ENCODE results near the gene PLEKHM3.

- TF ChIP-seq, protein P1, sequence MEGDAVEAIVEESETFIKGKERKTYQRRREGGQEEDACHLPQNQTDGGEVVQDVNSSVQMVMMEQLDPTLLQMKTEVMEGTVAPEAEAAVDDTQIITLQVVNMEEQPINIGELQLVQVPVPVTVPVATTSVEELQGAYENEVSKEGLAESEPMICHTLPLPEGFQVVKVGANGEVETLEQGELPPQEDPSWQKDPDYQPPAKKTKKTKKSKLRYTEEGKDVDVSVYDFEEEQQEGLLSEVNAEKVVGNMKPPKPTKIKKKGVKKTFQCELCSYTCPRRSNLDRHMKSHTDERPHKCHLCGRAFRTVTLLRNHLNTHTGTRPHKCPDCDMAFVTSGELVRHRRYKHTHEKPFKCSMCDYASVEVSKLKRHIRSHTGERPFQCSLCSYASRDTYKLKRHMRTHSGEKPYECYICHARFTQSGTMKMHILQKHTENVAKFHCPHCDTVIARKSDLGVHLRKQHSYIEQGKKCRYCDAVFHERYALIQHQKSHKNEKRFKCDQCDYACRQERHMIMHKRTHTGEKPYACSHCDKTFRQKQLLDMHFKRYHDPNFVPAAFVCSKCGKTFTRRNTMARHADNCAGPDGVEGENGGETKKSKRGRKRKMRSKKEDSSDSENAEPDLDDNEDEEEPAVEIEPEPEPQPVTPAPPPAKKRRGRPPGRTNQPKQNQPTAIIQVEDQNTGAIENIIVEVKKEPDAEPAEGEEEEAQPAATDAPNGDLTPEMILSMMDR (conservative IDR thresholded peaks at IDR 0.05 in 1 of 2, IDR thresholded peaks at IDR 0.05 in 1 of 2; ENCODE audit: low read depth in 1 of 2, low read length in 2 of 2), result no peak
- TF ChIP-seq EZH2 (IDR thresholded peaks at IDR 0.05; ENCODE audit: low read length, missing control alignments), result no peak
These were observed 137.8 kb downstream of the PLEKHM3 start for GRCh38 chr2:207887500-207887899.

Measured in fibroblast of lung (primary cell).